Trophoblast cell (in vitro differentiated cells and primary cell): ENCODE results near the gene PIAS4.

Source experiments
- DNase-seq, 2 donors: peaks; one replicate each; pipeline ENCODE4 v3.0.0-alpha.2; 2016
- H2AFZ ChIP-seq: 2 replicates; pipeline ENCODE4 v1.6.1; 2013; ENCODE audit warnings: low read length, moderate library complexity, mild to moderate bottlenecking; ENCODE audit not compliant: insufficient read depth, poor library complexity
- H2AK5ac ChIP-seq: 2 replicates; pipeline ENCODE4 v1.6.1; 2013; ENCODE audit warnings: mild to moderate bottlenecking, low read length
- H2BK120ac ChIP-seq: 2 replicates; pipeline ENCODE4 v1.6.1; 2013; ENCODE audit warnings: low read length, mild to moderate bottlenecking, moderate library complexity; ENCODE audit not compliant: insufficient read depth, poor library complexity
- H2BK12ac ChIP-seq: 2 replicates; pipeline ENCODE4 v1.6.1; 2013; ENCODE audit warnings: mild to moderate bottlenecking, low read length, moderate library complexity
- H2BK5ac ChIP-seq: 2 replicates; pipeline ENCODE4 v1.6.1; 2013; ENCODE audit warnings: low read length, low read depth, moderate library complexity, mild to moderate bottlenecking; ENCODE audit not compliant: poor library complexity
- H3K14ac ChIP-seq: 2 replicates; pipeline ENCODE4 v1.6.1; 2013; ENCODE audit warnings: mild to moderate bottlenecking, low read length
- H3K18ac ChIP-seq: 2 replicates; pipeline ENCODE4 v1.6.1; 2013; ENCODE audit warnings: mild to moderate bottlenecking, low read length
- H3K23ac ChIP-seq: 2 replicates; pipeline ENCODE4 v1.6.1; 2013; ENCODE audit warnings: low read length
- H3K27ac ChIP-seq: 2 replicates; pipeline ENCODE4 v1.5.1; 2013; ENCODE audit warnings: low read depth, mild to moderate bottlenecking, inconsistent platforms, low read length, moderate library complexity
- H3K27me3 ChIP-seq: 2 replicates; pipeline ENCODE4 v1.6.1; 2013; ENCODE audit warnings: inconsistent platforms, mild to moderate bottlenecking, low read length, moderate library complexity; ENCODE audit not compliant: insufficient read depth
- H3K36me3 ChIP-seq, 2 experiments: 1 replicate in 1 of 2; 2 replicates in 1 of 2; pipeline ENCODE4 v1.6.1; 2013; ENCODE audit warnings: low read length in 2 of 2, mild to moderate bottlenecking in 2 of 2, moderate library complexity in 1 of 2; ENCODE audit not compliant: insufficient read depth in 2 of 2, control insufficient read depth in 1 of 2
- H3K4ac ChIP-seq: 2 replicates; pipeline ENCODE4 v1.6.1; 2013; ENCODE audit warnings: low read depth, mild to moderate bottlenecking, low read length, moderate library complexity
- H3K4me1 ChIP-seq, 2 experiments: 1 replicate in 1 of 2; 2 replicates in 1 of 2; pipeline ENCODE4 v1.6.1; 2013; ENCODE audit warnings: low read length in 2 of 2, mild to moderate bottlenecking in 2 of 2, moderate library complexity in 1 of 2; ENCODE audit not compliant: insufficient read depth in 2 of 2, control insufficient read depth in 1 of 2
- H3K4me2 ChIP-seq: 2 replicates; pipeline ENCODE4 v1.6.1; 2013; ENCODE audit warnings: inconsistent platforms, mild to moderate bottlenecking, low read length, moderate library complexity
- H3K4me3 ChIP-seq: 2 replicates; pipeline ENCODE4 v1.5.1; 2013; ENCODE audit warnings: mild to moderate bottlenecking, low read depth, low read length, inconsistent platforms
- H3K79me1 ChIP-seq: one replicate; pipeline ENCODE4 v1.6.1; 2013; ENCODE audit warnings: low read length
- H3K79me2 ChIP-seq: 2 replicates; pipeline ENCODE4 v1.6.1; 2013; ENCODE audit warnings: low read length, mild to moderate bottlenecking; ENCODE audit not compliant: control insufficient read depth, insufficient read depth, poor library complexity
- H3K9ac ChIP-seq: 2 replicates; pipeline ENCODE4 v1.6.1; 2013; ENCODE audit warnings: mild to moderate bottlenecking, low read length
- H3K9me3 ChIP-seq: 2 replicates; pipeline ENCODE4 v1.6.1; 2013; ENCODE audit warnings: low read depth, mild to moderate bottlenecking, control low read depth, inconsistent platforms, low read length; ENCODE audit not compliant: insufficient read depth
- H4K12ac ChIP-seq: 2 replicates; pipeline ENCODE4 v1.6.1; 2013; ENCODE audit warnings: low read depth, mild to moderate bottlenecking, low read length, moderate library complexity
- H4K8ac ChIP-seq: 2 replicates; pipeline ENCODE4 v1.6.1; 2013; ENCODE audit warnings: low read depth, mild to moderate bottlenecking, low read length, moderate library complexity
- H4K91ac ChIP-seq: one replicate; pipeline ENCODE4 v1.6.1; 2013; ENCODE audit warnings: low read depth, mild to moderate bottlenecking, low read length, moderate library complexity
- WGBS: extraction: QIAGEN DNeasy Blood & Tissue Kit; methylation state at CpG from one replicate; pipeline ENCODE4 v1.1.7; 2013; ENCODE audit warnings: missing lambda C conversion rate; ENCODE audit not compliant: insufficient read length, insufficient coverage; ENCODE audit errors: extremely low coverage; 5-methylcytosine and 5-hydroxymethylcytosine counted together

Gene PIAS4

GRCh38 chr19:4063369-4064148 is 56.0 kb downstream of the PIAS4 start:
- Histone ChIP-seq H4K91ac (no peak overlapping the region), H3K4me2 (peak overlapping the region; percentile 97), H3K4me3 (no peak overlapping the region), H3K79me2 (peaks cover 67% of the 10 kb centered on the region), H3K4me1 (peaks cover 42 to 52% of the 10 kb centered on the region in 2 experiments), H3K27ac (peak overlapping the region; percentile 82), H3K18ac (peak overlapping the region; percentile 0), H3K36me3 (peaks cover 9 to 18% of the 10 kb centered on the region in 2 experiments), H3K14ac (no peak overlapping the region), H3K9ac (peak overlapping the region; percentile 37), H4K12ac (no peak overlapping the region), H2BK5ac (peak overlapping the region; percentile 0), H3K9me3 (no peaks in the 10 kb centered on the region), H4K8ac (no peak overlapping the region), H3K27me3 (no peaks in the 10 kb centered on the region), H2BK12ac (no peak overlapping the region), H2BK120ac (no peak overlapping the region), H3K23ac (no peak overlapping the region), H3K79me1 (peaks cover 40% of the 10 kb centered on the region), H3K4ac (peak overlapping the region; percentile 93), H2AFZ (peak overlapping the region; percentile 12), H2AK5ac (no peak overlapping the region)
- no CpG with 5 or more reads among the region's 31 CpGs for WGBS
- no peak for DNase-seq

DNA sequence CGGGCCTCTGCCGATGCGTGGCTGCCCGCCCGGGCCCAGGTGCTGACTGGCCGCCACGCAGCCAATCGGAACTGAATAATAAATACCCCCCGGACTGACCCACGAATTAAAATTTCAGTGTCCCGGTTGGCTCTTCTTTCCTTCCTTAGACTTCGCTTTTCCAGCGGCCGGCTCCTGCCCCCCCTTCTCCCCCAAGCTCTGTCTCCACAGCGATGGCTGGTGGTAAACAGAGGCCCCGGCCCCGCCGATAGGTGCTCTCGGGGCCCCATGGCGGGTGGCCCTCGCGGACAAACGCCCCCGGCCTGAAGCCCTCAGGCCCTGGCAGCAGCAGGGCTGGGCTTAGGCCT is 56.6 kb downstream of the PIAS4 start:
- H3K27me3 ChIP-seq = no peaks in the 10 kb centered on the region
- WGBS = no CpG with 5 or more reads among the region's 24 CpGs

DNA sequence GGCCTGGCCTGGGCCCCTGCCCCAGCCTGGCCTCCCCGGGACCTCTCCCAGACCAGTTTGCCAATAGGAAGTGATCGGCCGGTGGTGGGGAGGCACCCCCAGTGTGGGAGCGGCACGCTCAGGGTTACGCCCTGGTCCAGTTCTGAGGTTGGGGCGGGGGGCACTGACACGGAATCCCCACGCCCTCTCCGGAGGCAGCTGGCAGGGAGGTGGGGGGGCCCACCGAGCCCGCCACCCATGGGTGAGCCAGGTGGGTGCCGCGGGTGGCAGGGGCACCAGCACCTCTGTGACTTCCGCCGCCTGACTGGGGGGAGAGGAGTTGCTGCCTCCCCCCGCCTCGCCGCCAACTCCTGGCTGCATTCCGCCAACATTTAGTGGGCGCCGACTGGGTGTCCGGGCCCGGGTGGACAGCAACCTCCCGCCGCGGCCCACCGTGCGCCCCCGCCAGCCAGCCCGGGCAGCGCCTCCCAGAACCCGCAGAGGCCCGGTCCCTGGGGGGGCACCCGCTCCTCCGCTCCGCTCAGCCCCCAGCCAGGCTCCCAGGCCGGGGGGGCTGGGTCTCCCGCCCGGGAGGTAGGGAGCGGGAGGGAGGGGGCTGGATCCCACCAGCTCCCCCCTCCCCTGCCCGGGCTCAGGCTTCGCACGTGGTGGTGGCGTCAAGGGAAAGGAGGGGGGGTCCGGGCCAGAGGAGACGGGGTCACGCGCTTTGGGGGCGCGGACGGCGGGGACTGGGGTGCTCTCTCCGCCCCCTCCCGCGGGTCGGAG is 57.1 kb downstream of the PIAS4 start:
- H3K4me3 ChIP-seq = peak overlapping the region; percentile 81
- H3K27ac ChIP-seq = peak overlapping the region; percentile 82
- H3K79me1 ChIP-seq = peaks cover 29% of the 10 kb centered on the region
- H3K4me2 ChIP-seq = peak overlapping the region; percentile 97
- no peak overlapping the region for H2AFZ ChIP-seq
- H2AK5ac ChIP-seq = peak overlapping the region; percentile 1
- peak overlapping the region; percentile 75 for H4K8ac ChIP-seq
- peaks cover 30 to 41% of the 10 kb centered on the region in 2 experiments for H3K4me1 ChIP-seq
- H3K27me3 ChIP-seq = no peaks in the 10 kb centered on the region
- peak overlapping the region; percentile 91 for H2BK5ac ChIP-seq
- peak overlapping the region; percentile 27 for H2BK12ac ChIP-seq
- H3K14ac ChIP-seq = peak overlapping the region; percentile 95
- WGBS = no CpG with 5 or more reads among the region's 57 CpGs
- H3K18ac ChIP-seq = peak overlapping the region; percentile 80
- peak overlapping the region; percentile 75 for H3K9ac ChIP-seq
- H3K9me3 ChIP-seq = no peaks in the 10 kb centered on the region
- peaks cover 9 to 16% of the 10 kb centered on the region in 2 experiments for H3K36me3 ChIP-seq
- DNase-seq = no peak
- no peak overlapping the region for H3K23ac ChIP-seq
- peak overlapping the region; percentile 31 for H4K12ac ChIP-seq
- H3K79me2 ChIP-seq = peaks cover 56% of the 10 kb centered on the region
- peak overlapping the region; percentile 93 for H3K4ac ChIP-seq
- peak overlapping the region; percentile 92 for H4K91ac ChIP-seq
- H2BK120ac ChIP-seq = peak overlapping the region; percentile 1

More for the DNA sequence above, 56.6 kb downstream of the PIAS4 start:
- Histone ChIP-seq H2AFZ (no peak overlapping the region), H3K18ac (no peak overlapping the region), H4K91ac (peak overlapping the region; percentile 92), H3K79me2 (peaks cover 61% of the 10 kb centered on the region), H3K79me1 (peaks cover 35% of the 10 kb centered on the region), H3K23ac (no peak overlapping the region), H3K36me3 (peaks cover 9 to 16% of the 10 kb centered on the region in 2 experiments), H3K4ac (peak overlapping the region; percentile 93), H4K8ac (no peak overlapping the region), H2BK12ac (no peak overlapping the region), H3K4me3 (peak overlapping the region; percentile 81), H3K9me3 (no peaks in the 10 kb centered on the region), H2BK120ac (no peak overlapping the region), H3K4me2 (peak overlapping the region; percentile 97), H3K4me1 (peaks cover 36 to 46% of the 10 kb centered on the region in 2 experiments), H2BK5ac (no peak overlapping the region), H2AK5ac (no peak overlapping the region), H3K14ac (peak overlapping the region; percentile 95), H3K9ac (peak overlapping the region; percentile 75), H3K27ac (peak overlapping the region; percentile 82), H4K12ac (no peak overlapping the region)
- DNase-seq = no peak

GRCh38 chr19:4065430-4066175 is 58.1 kb downstream of the PIAS4 start:
- Histone ChIP-seq H4K8ac (no peak overlapping the region), H3K9ac (no peak overlapping the region), H4K91ac (no peak overlapping the region), H3K79me1 (peaks cover 29% of the 10 kb centered on the region), H3K4me3 (peak overlapping the region; percentile 81), H3K27ac (peak overlapping the region; percentile 82), H4K12ac (no peak overlapping the region), H2BK5ac (no peak overlapping the region), H2BK120ac (no peak overlapping the region), H3K4ac (no peak overlapping the region), H3K4me2 (no peak overlapping the region), H2BK12ac (no peak overlapping the region), H3K36me3 (peaks cover 9 to 16% of the 10 kb centered on the region in 2 experiments), H2AK5ac (no peak overlapping the region), H3K18ac (no peak overlapping the region), H3K14ac (no peak overlapping the region), H3K27me3 (no peaks in the 10 kb centered on the region), H3K9me3 (no peaks in the 10 kb centered on the region), H3K79me2 (peaks cover 47% of the 10 kb centered on the region), H3K23ac (no peak overlapping the region), H3K4me1 (peaks cover 25 to 34% of the 10 kb centered on the region in 2 experiments), H2AFZ (no peak overlapping the region)
- no CpG with 5 or more reads among the region's 98 CpGs for WGBS
- DNase-seq = peak; percentile 93 to 96
